ENCODE results near the gene ZNF230.

DNA sequence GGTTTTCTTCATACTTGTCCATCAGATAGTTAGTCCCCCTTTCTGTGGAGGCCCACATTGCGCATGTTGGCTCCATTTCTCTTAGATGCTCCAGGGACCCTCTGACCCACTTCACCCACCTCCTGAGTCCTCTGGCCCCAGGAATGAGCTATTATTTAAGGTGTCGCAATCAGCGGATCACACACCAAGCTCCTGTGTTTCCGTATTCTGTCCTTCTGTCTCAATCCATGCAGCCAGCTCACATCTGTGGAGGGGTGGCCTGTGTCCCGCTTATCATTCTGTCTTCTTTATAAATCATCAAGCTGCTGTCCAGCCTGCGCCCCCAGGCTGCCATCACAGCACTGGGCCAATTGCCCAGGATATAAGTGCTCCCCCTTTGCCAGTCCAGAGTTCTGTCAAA, 4.7 kb downstream of the ZNF230 start:
- TF ChIP-seq, protein P1, sequence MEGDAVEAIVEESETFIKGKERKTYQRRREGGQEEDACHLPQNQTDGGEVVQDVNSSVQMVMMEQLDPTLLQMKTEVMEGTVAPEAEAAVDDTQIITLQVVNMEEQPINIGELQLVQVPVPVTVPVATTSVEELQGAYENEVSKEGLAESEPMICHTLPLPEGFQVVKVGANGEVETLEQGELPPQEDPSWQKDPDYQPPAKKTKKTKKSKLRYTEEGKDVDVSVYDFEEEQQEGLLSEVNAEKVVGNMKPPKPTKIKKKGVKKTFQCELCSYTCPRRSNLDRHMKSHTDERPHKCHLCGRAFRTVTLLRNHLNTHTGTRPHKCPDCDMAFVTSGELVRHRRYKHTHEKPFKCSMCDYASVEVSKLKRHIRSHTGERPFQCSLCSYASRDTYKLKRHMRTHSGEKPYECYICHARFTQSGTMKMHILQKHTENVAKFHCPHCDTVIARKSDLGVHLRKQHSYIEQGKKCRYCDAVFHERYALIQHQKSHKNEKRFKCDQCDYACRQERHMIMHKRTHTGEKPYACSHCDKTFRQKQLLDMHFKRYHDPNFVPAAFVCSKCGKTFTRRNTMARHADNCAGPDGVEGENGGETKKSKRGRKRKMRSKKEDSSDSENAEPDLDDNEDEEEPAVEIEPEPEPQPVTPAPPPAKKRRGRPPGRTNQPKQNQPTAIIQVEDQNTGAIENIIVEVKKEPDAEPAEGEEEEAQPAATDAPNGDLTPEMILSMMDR (IDR thresholded peaks at IDR 0.05) = no peak
- TF ChIP-seq POLR2A (IDR thresholded peaks at IDR 0.05) = no peak
- no peak for TF ChIP-seq POLR2AphosphoS5 (IDR thresholded peaks at IDR 0.05; ENCODE audit: insufficient read depth in 1 of 2, low read depth in 1 of 2)
